GM18526 (cell line): ENCODE results near the gene TTLL10.

Source experiments
- POLR2A ChIP-seq: IDR thresholded peaks from 3 replicates; pipeline ENCODE4 v1.6.1; 2011; ENCODE audit not compliant: insufficient read length; ENCODE audit errors: extremely low read depth

The TTLL10 gene

DNA sequence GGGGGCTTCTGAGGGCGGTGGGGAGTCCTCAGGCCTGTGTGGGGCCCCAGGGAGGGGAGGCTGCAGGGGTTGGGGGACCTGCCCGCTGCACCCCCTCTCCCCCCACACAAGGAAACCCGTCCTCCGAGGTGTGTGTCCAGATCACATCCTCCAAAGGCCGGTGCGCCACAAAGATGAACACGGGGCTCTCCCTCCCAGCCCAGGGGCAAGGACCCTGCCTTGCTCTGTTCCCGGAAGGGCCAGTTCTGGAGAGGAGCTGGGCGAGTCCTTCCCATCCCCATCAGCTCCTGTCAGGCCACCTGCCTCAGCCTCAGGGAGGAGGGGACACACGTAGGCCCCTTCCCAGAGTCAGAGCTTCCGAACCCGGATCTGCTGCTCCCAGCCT lies 2.5 kb upstream of the TTLL10 start:
- TF ChIP-seq POLR2A, result no peak

DNA sequence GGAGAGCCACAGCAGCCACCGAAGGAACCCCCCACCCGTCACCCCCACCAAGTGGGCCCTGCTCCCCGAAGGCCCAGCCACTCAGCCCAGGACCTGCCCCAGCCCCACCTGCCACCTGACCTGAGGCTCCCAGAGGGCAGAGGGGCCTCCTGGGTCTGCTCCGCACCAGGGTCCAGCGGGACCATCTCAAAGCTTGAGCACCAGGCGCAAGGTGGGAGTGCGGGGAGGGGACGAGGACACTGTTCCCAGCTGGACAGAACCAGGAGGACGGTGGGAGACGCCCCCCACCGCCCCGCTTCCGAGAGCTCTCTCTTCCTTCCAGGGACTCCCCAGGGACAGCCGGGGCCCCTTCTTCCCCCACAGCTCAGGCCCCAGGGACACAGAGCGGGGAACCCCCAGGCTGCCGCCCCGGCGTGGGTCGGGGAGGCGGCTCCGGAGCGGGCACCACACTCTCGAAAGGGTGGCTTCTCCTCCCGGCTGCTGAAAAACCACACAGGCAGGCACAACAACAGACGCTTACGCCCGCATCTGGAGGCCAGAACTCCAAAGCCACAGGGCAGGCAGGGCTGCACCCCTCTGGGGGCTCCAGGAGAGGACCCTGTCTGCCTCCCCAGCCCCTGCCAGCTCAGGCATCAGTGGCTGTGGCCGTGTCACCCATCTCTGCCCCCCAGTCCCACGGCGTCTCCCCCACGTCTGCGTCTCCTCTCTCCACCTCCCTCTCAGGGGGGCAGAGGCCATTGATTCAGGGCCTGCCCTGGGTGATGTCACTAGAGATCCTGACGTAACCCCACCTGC lies 1.9 kb upstream of the TTLL10 start:
- no peak for TF ChIP-seq POLR2A

DNA sequence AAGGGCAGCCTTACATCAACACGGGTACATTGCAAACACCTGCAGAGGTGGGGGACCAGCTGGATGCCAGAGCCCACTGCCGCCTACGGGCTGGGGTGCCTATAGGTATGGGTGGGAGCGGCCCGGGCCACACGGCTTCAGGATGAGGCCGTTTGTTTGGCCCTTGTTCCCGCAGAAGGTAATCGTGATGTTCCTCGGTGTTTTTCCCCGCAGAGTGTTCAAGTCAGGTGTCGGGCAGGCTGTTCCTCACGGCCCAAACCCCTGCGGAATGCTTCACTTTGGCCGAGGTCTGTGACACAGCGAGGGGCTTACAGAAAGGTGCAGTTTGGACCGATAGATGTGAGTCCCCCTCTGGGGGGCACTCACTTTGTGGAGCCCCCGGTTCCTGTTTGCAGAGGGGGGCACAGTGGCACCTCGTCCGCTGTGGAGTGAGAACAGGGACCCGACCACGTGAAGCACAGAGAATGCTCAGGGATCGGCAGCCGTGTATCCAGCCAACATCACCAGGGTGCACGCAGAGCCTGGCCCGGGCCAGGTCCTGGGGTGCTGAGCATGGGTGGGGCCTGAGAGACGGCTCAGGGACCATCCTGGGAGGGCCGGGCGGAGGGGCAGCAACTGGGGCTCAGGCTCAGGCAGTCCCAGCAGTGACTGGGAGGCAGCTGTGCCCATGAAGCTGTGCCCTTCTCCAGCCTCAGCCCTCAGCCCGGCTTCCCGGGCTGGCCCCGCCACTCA lies 453 bp upstream of the TTLL10 start:
- TF ChIP-seq POLR2A, result no peak

DNA sequence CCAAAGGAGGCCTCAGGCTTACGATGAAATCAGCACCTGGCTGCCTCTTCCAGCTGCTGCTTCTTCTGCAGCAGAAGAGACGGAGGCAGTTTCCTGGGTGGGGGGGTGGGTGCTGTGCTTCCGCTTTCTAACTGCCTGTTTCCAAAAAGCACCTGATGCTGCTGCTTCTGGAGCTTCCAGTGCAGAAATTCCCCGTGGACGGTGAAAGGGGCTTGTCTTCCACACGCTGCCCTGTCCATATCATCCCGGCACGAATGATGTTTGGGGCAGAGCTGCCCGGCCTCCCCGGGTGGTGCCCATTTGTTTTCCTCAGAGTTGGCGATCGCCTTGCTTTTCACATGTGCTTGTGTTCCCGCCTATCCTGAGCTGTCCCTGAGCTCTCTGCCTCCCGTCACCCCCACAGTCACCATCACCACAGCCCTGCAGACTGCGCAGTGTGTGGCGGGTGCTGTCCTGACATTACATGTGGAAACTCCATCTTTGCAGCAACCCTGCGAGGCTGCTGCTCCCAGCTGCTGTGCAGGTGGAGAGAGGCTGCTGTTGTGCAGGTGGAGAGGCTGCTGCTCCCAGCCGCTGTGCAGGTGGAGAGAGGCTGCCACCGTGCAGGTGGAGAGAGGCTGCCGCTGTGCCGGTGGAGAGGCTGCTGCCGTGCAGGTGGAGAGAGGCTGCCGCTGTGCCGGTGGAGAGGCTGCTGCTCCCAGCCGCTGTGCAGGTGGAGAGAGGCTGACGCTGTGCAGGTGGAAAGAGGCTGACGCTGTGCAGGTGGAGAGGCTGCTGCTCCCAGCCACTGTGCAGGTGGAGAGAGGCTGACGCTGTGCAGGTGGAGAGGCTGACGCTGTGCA lies 1.8 kb downstream of the TTLL10 start:
- TF ChIP-seq POLR2A, result no peak

DNA sequence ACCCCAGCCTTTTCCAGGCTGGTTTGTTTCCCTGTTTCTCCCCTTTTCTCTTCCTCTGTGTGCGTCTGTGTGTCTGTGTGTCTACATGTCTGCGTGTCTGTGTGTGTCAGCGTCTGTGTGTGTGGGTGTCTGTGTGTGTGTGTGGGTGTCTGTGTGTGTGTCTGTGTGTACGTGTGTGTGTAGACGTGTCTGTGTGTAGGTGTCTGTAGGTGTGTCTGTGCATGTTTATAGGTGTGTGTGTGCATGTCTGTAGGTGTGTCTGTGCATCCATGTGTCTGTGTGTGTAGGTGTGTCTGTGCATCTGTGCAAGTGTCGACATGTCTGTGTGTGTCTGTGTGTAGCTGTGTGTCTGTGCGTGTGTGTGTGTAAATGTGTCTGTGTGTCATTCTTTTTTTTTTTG lies 3.3 kb downstream of the TTLL10 start:
- TF ChIP-seq POLR2A, result no peak

DNA sequence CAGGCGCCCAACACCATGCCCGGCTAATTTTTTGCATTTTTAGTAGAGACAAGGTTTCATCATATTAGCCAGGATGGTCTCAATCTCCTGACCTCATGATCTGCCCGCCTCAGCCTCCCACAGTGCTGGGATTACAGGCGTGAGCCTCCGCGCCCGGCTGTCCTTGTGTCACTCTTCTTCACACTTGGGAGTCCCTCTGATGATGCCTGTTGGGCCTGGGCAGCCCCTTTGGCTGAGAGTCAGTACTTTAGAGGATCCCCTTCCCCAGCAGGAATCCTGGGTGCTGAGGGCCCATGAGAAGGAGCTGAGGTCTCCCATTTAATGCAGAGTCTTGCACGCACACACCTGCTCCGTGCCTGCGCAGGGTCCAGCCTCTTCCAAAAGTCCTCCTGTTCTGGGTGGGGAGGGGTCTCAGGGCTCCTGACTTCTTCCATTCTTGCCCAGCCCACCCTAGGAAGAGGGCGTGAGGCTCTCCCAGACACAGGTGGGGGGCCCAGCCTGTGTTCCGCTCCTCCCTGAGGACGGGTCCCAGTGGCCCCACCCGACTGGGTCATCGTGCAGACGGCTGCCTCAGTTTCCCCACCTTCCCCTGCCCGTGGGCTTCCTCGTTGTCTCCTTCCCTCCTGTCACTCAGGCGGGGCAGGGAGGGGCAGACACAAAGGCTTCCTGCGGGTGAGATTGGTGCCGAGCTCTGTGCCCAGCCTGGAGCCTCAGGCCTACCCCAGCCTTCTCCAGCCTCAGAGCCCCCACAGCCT lies 3.9 kb downstream of the TTLL10 start:
- no peak for TF ChIP-seq POLR2A

DNA sequence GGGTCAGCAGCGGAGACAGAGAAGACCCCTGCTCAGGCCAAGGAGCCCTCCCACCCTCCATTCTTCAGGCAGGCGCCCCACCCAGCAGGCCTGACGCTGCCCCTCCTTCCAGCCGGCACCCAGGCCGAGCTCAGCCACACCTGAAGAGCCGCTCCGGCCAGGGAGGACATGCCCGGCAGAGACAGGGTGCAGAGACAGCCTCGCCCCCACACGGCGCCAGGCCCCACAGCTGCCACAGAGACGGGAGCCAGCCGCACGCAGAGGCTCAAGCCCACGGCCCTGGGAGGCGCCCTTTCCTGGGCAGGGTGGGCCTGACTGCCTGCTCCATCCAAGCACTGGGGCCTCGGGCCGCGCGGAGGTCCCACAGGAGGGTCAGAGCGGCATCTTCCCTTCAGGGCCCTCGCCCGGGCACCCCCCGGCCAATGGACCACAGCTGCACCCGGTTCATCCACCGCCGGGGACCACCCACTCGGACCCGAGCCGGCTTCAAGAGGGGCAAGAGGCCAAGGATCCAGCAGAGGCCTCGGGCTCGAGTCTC lies 5.2 kb downstream of the TTLL10 start:
- TF ChIP-seq POLR2A, result no peak

DNA sequence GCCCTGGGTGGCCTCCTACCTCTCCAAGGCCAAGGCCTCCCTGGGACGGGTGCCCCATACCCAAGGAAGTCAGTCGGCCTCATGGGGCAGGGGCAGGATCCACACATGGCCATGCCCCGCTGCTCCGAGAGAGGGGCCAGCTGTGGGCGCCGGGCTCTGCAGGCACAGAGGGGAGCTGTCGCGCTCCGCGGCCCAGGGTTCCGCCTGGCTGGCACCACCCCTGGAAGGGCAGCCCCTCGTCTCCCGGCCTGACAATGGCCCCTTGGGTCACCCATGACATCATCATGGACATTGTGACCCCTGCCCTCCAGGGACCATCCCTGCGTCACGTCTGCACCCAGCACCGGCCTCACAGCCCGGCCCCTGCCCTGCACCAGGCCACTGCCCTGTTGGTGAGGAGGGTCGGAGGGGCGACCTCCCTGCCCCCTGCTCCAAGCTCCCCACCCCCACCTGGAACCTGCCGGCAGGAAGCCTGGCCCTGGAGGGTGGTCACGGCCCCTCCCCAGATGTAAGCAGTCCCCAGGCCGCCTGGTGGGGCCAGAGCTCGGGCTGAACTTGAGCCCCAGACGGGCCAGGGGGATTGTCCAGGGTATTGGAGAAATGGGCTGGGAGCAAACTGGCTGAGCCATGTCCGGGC lies 5.8 kb downstream of the TTLL10 start:
- no peak for TF ChIP-seq POLR2A

DNA sequence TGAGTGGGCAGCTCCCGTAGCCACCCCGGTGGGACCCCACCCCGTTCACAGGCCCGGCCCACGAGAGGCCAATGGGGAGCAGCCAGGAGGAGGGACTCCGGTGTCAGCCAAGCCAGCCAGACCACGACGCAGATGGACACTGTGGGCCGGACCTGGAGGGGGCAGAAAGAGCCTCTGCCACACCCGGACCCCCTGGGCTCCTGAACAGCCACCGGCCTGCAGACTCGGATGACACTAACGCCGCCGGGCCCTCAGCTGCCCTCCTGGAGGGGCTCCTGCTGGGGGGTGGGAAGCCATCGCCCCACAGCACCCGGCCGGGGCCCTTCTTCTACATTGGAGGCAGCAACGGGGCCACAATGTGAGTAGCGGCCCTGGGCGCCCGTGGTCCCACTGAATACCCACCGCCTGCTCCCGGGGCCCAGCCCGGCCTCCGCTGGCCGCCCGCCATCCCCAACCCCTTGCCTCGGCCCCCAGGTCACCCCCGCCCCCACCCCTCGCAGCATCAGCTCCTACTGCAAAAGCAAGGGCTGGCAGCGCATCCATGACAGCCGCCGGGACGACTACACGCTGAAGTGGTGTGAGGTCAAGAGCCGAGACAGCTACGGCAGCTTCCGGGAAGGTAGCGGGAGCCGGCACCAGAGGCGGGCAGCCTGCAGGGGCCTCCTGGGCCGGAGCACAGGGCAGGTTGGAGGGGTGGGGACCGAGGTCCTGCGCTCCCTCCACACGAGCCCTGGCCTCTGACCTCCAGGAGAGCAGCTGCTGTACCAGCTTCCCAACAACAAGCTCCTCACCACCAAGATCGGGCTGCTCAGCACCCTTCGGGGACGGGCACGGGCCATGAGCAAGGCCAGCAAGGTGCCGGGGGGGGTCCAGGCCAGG lies 6.5 kb downstream of the TTLL10 start:
- no peak for TF ChIP-seq POLR2A

DNA sequence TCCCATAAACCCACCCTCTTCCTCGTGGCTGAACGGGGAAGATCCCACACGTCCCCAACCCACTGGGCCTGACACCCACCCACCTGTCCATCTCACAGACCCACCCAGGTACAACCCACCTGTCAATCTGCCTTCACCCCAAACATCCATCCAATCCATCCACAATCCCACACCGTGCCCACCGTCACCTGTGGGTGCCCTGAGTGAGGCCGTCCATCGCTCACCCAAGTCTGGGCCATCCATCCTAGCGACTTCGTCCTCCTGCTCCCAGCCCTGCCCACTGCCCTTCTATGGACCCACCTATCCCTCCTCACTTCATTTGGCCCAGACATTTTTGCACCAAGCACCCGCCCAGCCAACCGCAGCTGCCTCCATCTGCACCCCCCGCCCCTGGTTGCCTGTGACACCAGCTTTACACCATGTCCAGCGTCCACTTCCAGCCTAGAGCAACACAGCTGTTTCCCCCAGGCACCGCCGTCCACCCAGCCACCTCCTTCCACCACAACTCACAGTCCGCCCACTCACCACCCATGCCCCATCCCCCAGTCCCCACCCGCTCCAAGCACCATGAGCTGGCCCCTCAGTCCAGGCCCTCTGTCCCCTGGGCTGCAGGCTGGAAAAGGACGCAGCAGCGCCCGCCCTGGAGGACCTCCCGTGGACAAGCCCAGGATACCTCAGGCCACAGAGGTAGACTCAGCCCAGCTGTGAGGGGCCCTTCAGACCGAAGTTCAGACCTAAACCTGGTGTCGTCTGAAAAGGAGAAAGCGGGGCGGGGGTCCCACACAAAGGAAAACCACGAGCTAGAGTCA lies 7.7 kb downstream of the TTLL10 start:
- no peak for TF ChIP-seq POLR2A

DNA sequence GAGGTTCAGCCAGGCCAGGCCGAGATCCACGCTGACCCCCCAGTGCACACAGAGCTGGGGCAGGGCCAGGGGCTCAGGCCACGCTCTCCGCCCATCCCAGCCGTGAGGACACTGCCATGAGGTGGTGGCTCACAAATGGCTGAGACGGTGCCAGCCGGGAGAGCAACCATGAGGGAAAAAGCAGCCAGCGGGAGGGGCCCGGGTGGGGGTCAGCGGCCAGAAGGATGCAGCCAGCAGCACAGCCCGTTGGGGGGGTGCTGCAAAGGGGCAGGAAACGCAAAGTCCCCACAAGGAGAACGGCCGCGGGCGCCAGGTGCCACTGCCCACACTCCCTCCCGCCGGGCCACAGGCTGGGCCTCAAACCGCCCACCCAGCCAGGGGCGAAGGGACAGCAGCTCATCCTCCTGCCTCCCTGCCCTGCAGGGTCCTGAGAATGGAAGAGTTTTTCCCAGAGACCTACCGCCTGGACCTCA lies 8.3 kb downstream of the TTLL10 start:
- TF ChIP-seq POLR2A, result no peak

DNA sequence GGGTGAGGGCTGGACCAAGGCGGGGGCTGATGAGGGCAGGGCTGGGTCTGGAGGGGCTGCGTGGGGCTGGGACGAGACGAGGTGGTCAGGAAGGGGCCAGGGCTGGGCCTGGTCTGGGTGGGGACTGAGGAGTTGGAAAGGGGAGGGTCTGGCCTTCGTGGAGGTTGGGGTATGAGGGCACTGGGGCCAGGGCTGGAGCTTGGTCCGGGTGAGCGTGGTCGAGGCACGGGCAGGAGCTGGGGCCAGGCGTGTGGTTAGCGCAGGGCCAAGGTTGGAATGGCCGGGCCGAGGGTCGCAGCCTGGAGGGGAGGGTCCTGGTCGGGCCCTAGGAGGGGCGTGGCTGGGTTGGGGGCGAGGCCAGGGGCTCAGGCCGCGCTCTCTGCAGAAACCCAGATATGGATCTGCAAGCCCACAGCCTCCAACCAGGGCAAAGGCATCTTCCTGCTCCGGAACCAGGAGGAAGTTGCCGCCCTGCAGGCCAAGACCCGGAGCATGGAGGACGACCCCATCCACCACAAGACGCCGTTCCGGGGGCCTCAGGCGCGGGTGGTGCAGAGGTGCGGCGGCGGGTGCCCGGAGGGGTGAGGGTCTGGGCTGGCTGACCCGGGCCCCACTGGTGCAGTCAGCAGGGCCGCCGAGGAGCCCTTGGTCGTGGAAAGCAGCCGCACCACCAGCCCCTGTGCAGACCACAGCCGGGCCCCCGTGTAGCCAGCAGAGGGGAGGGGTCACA lies 9.0 kb downstream of the TTLL10 start:
- no peak for TF ChIP-seq POLR2A
